Right lobe of liver (tissue), 4 donors: ENCODE results near the gene IL21R.
"Not testable (repeated sequence)": the region's sequence is repeated elsewhere in the genome, so short reads cannot be mapped to it uniquely, and the experiment has no call there.

Experiments
- CTCF ChIP-seq, 4 donors: fragments of 200-600 bp in 3 of 4; fragments of 450-650 bp in 1 of 4; IDR thresholded peaks; one replicate each; pipeline versions ENCODE4 v1.5.1 to v1.8.0; 2016 to 2022; ENCODE audit warnings: antibody characterized with exemption in 4 of 4, mild to moderate bottlenecking in 2 of 4
- POLR2A ChIP-seq: fragments of 450-650 bp; IDR thresholded peaks from one replicate; pipeline ENCODE4 v1.6.1; 2017; ENCODE audit warnings: antibody characterized with exemption, mild to moderate bottlenecking
- donor health status: DM: no; HTN: no; CAD: no.
- donor health status: DM: no; HTN: no; CAD: no.
- donor health status: DM: no; HTN: yes; CAD: no.

GRCh38 chr16:27398341-27398893 lies 3.6 kb upstream of the IL21R start:
- not testable (repeated sequence) for TF ChIP-seq CTCF (IDR thresholded peaks at IDR 0.05); POLR2A
